ENCODE data around the gene MINDY2. TPM values are rescaled to one million over a fixed set of nuclear protein-coding genes. Genes with fewer than 3 reads are reported as not detected.
"Not testable (repeated sequence)": the region's sequence is repeated elsewhere in the genome, so short reads cannot be mapped to it uniquely, and the experiment has no call there.

Gene MINDY2
- total RNA-seq, 2 experiments from 2014 or later: 12.0 to 16.9 TPM

- Mint-ChIP-seq H3K4me1 (peaks cover 21% of the 10 kb centered on the region), H3K9me3 (ENCODE audit: low read depth) (peaks cover 9% of the 10 kb centered on the region), H3K27ac (no peak overlapping the region), H3K36me3 (peaks cover 6% of the 10 kb centered on the region), H3K4me3 (no peak overlapping the region), H3K27me3 (no peaks in the 10 kb centered on the region)
- ATAC-seq (no peak), DNase-seq (no peak)
- CTCF ChIA-PET: no interaction called here
These were observed 8.4 kb upstream of the MINDY2 start for GRCh38 chr15:58762731-58763130.

DNA sequence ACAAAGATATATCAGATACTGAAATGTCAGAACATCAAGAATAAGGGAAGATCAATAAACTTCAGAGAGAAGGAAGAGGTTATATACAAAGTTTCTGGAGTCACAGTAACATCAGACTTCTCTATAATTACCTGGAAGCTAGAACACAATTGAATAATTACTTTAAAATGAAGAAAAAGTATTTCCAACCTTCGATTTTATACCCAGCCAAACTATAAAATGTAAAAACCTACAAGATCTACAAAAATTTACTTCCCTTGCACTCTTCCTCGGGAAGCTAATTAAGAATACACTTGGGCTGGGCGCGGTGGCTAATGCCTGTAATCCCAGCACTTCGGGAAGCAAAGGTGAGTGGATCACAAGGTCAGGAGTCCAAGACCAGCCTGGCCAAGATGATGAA lies 6.6 kb upstream of the MINDY2 start:
- peaks cover 19% of the 10 kb centered on the region for H3K4me1 Mint-ChIP-seq
- H3K36me3 Mint-ChIP-seq: peaks cover 6% of the 10 kb centered on the region
- no peaks in the 10 kb centered on the region for H3K27me3 Mint-ChIP-seq
- no peak overlapping the region for H3K4me3 Mint-ChIP-seq
- CTCF ChIA-PET: no interaction called here
- peaks cover 9% of the 10 kb centered on the region for H3K9me3 Mint-ChIP-seq (ENCODE audit: low read depth)
- no peak for ATAC-seq
- no peak for DNase-seq
- no peak overlapping the region for H3K27ac Mint-ChIP-seq

GRCh38 chr15:58766290-58766689 lies 4.8 kb upstream of the MINDY2 start:
- Mint-ChIP-seq H3K4me1 (peaks cover 14% of the 10 kb centered on the region), H3K27ac (no peak overlapping the region), H3K9me3 (ENCODE audit: low read depth) (peaks cover 9% of the 10 kb centered on the region), H3K27me3 (no peaks in the 10 kb centered on the region), H3K4me3 (no peak overlapping the region), H3K36me3 (peaks cover 6% of the 10 kb centered on the region)
- CTCF ChIA-PET: interaction anchor here (1.4 kb wide), 1 partner anchor 15 kb away, joined by 3 read pairs; no protein-coding TSS in a partner anchor
- no peak for ATAC-seq
- no peak for DNase-seq

GRCh38 chr15:58768601-58769004 lies 2.5 kb upstream of the MINDY2 start:
- DNase-seq; H3K9me3 Mint-ChIP-seq (ENCODE audit: low read depth); CTCF ChIA-PET; H3K27ac Mint-ChIP-seq; ATAC-seq; H3K4me3 Mint-ChIP-seq; H3K27me3 Mint-ChIP-seq; H3K4me1 Mint-ChIP-seq; H3K36me3 Mint-ChIP-seq: not testable (repeated sequence)

DNA sequence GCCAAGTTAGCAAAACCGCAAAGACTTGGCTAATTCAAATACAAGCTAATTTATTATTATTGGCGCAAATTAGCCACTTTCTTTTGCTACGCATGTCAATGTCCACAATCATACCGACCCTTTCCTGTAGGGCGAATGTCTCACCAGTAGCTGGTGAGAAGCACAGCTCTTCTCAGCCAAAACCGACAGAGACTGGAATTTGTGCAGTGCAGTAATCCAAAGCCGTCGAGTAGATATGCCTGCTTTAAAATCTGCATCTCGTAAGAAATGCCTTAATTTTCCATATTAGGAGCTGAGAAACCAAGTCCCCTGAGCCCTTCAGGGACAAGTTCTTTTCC lies 614 bp upstream of the MINDY2 start:
- no peaks in the 10 kb centered on the region for H3K9me3 Mint-ChIP-seq (ENCODE audit: low read depth)
- CTCF ChIA-PET: interaction anchor here (0.6 to 2.2 kb wide), 19 partner anchors 10 to 758 kb away, joined by 3 to 23 read pairs (median 5); partner anchors contain the start of gene ADAM10
- H3K27me3 Mint-ChIP-seq: no peaks in the 10 kb centered on the region
- DNase-seq (peak; percentile 63), ATAC-seq (peak; percentile 25)
- H3K27ac Mint-ChIP-seq: peak overlapping the region; percentile 87
- no peak overlapping the region for H3K4me3 Mint-ChIP-seq
- H3K36me3 Mint-ChIP-seq: no peaks in the 10 kb centered on the region
- peaks cover 6% of the 10 kb centered on the region for H3K4me1 Mint-ChIP-seq

GRCh38 chr15:58771621-58772250 lies 634 bp downstream of the MINDY2 start:
- H3K27me3 Mint-ChIP-seq: no peaks in the 10 kb centered on the region
- ATAC-seq (peak; percentile 2), DNase-seq (peak; percentile 52)
- H3K36me3 Mint-ChIP-seq: no peaks in the 10 kb centered on the region
- peaks cover 6% of the 10 kb centered on the region for H3K4me1 Mint-ChIP-seq
- H3K4me3 Mint-ChIP-seq: no peak overlapping the region
- no peaks in the 10 kb centered on the region for H3K9me3 Mint-ChIP-seq (ENCODE audit: low read depth)
- H3K27ac Mint-ChIP-seq: peak overlapping the region; percentile 87
- CTCF ChIA-PET: interaction anchor here (0.9 to 2.2 kb wide), 9 partner anchors 12 to 543 kb away, joined by 3 to 23 read pairs (median 6); no protein-coding TSS in a partner anchor

GRCh38 chr15:58773024-58773423 lies 1.9 kb downstream of the MINDY2 start:
- Mint-ChIP-seq H3K9me3 (ENCODE audit: low read depth) (no peaks in the 10 kb centered on the region), H3K27me3 (no peaks in the 10 kb centered on the region), H3K36me3 (peaks cover 3% of the 10 kb centered on the region), H3K4me3 (no peak overlapping the region), H3K27ac (no peak overlapping the region), H3K4me1 (peaks cover 12% of the 10 kb centered on the region)
- CTCF ChIA-PET: interaction anchor here (0.7 to 1.4 kb wide), 4 partner anchors 21 to 545 kb away, joined by 3 read pairs; no protein-coding TSS in a partner anchor
- no peak for DNase-seq
- ATAC-seq: no peak

- DNase-seq (no peak), ATAC-seq (no peak)
- CTCF ChIA-PET: interaction anchor here (0.7 to 1.1 kb wide), 3 partner anchors 14 to 57 kb away, joined by 3 to 4 read pairs (median 3); no protein-coding TSS in a partner anchor
- peaks cover 9% of the 10 kb centered on the region for H3K4me1 Mint-ChIP-seq
- H3K36me3 Mint-ChIP-seq: peaks cover 9% of the 10 kb centered on the region
- H3K4me3 Mint-ChIP-seq: no peak overlapping the region
- H3K9me3 Mint-ChIP-seq (ENCODE audit: low read depth): no peaks in the 10 kb centered on the region
- no peak overlapping the region for H3K27ac Mint-ChIP-seq
- no peaks in the 10 kb centered on the region for H3K27me3 Mint-ChIP-seq
These were observed 4.3 kb downstream of the MINDY2 start for GRCh38 chr15:58775402-58775801.

GRCh38 chr15:58777107-58777506 lies 6.0 kb downstream of the MINDY2 start:
- H3K4me3 Mint-ChIP-seq: no peak overlapping the region
- DNase-seq (no peak), ATAC-seq (no peak)
- H3K27me3 Mint-ChIP-seq: no peaks in the 10 kb centered on the region
- H3K4me1 Mint-ChIP-seq: peaks cover 6% of the 10 kb centered on the region
- CTCF ChIA-PET: interaction anchor here (1.3 kb wide), 1 partner anchor 549 kb away, joined by 3 read pairs; no protein-coding TSS in a partner anchor
- no peaks in the 10 kb centered on the region for H3K9me3 Mint-ChIP-seq (ENCODE audit: low read depth)
- peaks cover 10% of the 10 kb centered on the region for H3K36me3 Mint-ChIP-seq
- H3K27ac Mint-ChIP-seq: no peak overlapping the region

DNA sequence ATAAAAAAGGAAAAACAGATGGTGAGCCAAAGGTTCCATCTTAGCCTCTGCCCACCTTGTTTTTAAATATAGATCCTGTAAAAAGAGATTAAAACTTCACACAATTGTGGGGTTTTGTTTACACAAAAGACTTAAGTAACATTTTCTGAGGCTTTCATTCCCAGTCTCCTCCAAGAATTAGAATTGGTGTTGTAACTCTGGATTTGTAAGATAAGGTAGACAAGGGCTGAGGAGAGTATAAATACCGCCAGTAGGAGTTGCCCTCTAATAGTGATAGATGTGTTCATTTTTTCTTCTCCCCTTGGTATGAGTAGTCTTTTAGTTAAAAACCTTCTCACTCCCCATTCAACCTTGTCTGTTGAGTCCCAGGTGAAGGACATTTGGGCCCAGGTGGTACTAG lies 8.5 kb downstream of the MINDY2 start:
- H3K27me3 Mint-ChIP-seq: no peaks in the 10 kb centered on the region
- H3K4me1 Mint-ChIP-seq: peaks cover 6% of the 10 kb centered on the region
- CTCF ChIA-PET: no interaction called here
- peak overlapping the region; percentile 1 for H3K27ac Mint-ChIP-seq
- ATAC-seq (no peak), DNase-seq (no peak)
- H3K36me3 Mint-ChIP-seq: peaks cover 17% of the 10 kb centered on the region
- no peaks in the 10 kb centered on the region for H3K9me3 Mint-ChIP-seq (ENCODE audit: low read depth)
- no peak overlapping the region for H3K4me3 Mint-ChIP-seq

DNA sequence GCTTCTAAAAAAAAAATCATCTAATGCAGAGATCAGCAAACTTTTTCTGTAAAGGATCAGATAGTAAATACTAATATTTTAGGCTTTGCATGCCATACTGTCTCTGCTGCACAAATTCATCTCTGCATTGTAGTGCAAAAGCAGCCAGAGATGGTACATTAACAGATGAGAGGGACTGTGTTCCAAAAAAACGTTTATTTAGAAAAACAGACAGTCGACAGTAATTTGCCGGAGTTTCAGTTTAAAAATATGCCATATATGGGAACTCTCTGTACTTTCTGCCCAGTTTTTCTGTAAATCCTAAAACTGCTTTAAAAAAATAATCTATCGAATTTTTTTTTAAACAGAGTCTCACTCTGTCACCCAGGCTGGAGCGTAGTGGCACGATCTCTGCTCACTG lies 14.3 kb downstream of the MINDY2 start:
- Mint-ChIP-seq H3K4me3 (no peak overlapping the region), H3K27me3 (no peaks in the 10 kb centered on the region), H3K4me1 (no peaks in the 10 kb centered on the region), H3K27ac (no peak overlapping the region), H3K9me3 (ENCODE audit: low read depth) (no peaks in the 10 kb centered on the region), H3K36me3 (peaks cover 12% of the 10 kb centered on the region)
- CTCF ChIA-PET: interaction anchor here (0.9 kb wide), 1 partner anchor 557 kb away, joined by 3 read pairs; no protein-coding TSS in a partner anchor
- ATAC-seq (no peak), DNase-seq (no peak)

DNA sequence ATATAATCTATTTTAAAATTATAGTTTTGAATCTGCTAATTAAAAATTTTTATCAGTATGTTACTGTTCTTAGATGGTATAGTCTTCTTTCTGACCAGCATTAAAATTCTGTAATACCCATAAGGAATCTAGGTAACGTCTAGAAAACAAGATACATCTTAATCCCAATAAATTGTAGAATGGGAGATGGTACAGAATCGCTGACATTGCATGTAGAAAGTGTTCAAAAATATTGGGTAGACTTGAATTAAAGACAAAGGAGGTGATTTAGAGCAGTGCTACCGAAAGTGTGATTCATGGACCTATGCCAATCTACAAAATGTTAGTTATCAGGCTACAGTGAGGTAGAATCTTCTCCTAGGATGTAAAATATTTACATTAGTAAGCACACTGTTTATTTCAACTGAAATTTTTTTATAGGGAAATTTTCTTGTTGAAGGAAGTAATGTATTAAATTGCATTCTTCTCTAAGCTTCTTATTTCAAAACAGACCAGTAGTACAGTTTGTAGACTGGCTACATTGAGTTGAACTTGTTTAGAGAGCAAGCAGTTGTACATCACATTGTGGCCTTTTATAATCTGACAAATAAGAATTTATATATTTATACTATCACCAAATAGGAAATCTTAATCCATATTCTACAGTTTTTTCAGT lies 17.1 kb downstream of the MINDY2 start:
- H3K4me1 Mint-ChIP-seq: no peaks in the 10 kb centered on the region
- no peak overlapping the region for H3K4me3 Mint-ChIP-seq
- H3K27me3 Mint-ChIP-seq: no peaks in the 10 kb centered on the region
- H3K9me3 Mint-ChIP-seq (ENCODE audit: low read depth): no peaks in the 10 kb centered on the region
- CTCF ChIA-PET: no interaction called here
- DNase-seq: no peak
- no peak for ATAC-seq
- peaks cover 26% of the 10 kb centered on the region for H3K36me3 Mint-ChIP-seq
- H3K27ac Mint-ChIP-seq: no peak overlapping the region

GRCh38 chr15:58793862-58794261 lies 22.8 kb downstream of the MINDY2 start:
- no peaks in the 10 kb centered on the region for H3K27me3 Mint-ChIP-seq
- CTCF ChIA-PET: interaction anchor here (0.7 kb wide), 1 partner anchor 22 kb away, joined by 3 read pairs; no protein-coding TSS in a partner anchor

GRCh38 chr15:58795825-58796224 lies 24.7 kb downstream of the MINDY2 start:
- H3K4me1 Mint-ChIP-seq: peaks cover 18% of the 10 kb centered on the region
- peaks cover 2% of the 10 kb centered on the region for H3K9me3 Mint-ChIP-seq (ENCODE audit: low read depth)
- CTCF ChIA-PET: no interaction called here
- no peak for ATAC-seq
- H3K27ac Mint-ChIP-seq: no peak overlapping the region
- DNase-seq: no peak
- peaks cover 34% of the 10 kb centered on the region for H3K36me3 Mint-ChIP-seq
- no peak overlapping the region for H3K4me3 Mint-ChIP-seq
- no peaks in the 10 kb centered on the region for H3K27me3 Mint-ChIP-seq

More at GRCh38 chr15:58793862-58794261, 22.8 kb downstream of the MINDY2 start:
- H3K9me3 Mint-ChIP-seq (ENCODE audit: low read depth): peaks cover 2% of the 10 kb centered on the region
- no peak for ATAC-seq
- H3K27ac Mint-ChIP-seq: no peak overlapping the region
- no peak overlapping the region for H3K4me3 Mint-ChIP-seq
- peaks cover 37% of the 10 kb centered on the region for H3K36me3 Mint-ChIP-seq
- H3K4me1 Mint-ChIP-seq: peaks cover 13% of the 10 kb centered on the region
- DNase-seq: no peak

Data from activated CD8-positive, alpha-beta memory T cell treated with anti-CD3 and anti-CD28 coated beads, Interleukin-2, amount 10 ng/mL, durations not matched to agents 7 days and 5 days (primary cell).